Right forelimb (tissue), 1 donor: ENCODE results near the gene TOM1L2.

Experiments used
- DNase-seq: peaks from one replicate; pipeline ENCODE4 v3.0.0-alpha.2; 2018

The TOM1L2 gene

GRCh38 chr17:17831208-17832031, 140.8 kb downstream of the TOM1L2 start:
- DNase-seq, result no peak

- DNase-seq, result no peak
Measured at GRCh38 chr17:17830740-17831207, 141.4 kb downstream of the TOM1L2 start.

- DNase-seq, result no peak
Measured at GRCh38 chr17:17830269-17830567, 142.0 kb downstream of the TOM1L2 start.

- no peak for DNase-seq
Measured at GRCh38 chr17:17827826-17828621, 144.2 kb downstream of the TOM1L2 start.

- DNase-seq, result no peak
Measured at GRCh38 chr17:17826942-17827785, 145.0 kb downstream of the TOM1L2 start.

- no peak for DNase-seq
Measured at GRCh38 chr17:17826342-17826713, 145.9 kb downstream of the TOM1L2 start.

GRCh38 chr17:17824783-17825614, 147.2 kb downstream of the TOM1L2 start:
- DNase-seq, result no peak

- DNase-seq, result no peak
Measured at GRCh38 chr17:17824119-17824782, 147.9 kb downstream of the TOM1L2 start.

- DNase-seq, result peak; percentile 91
Measured at GRCh38 chr17:17823433-17824118, 148.6 kb downstream of the TOM1L2 start.

- no peak for DNase-seq
Measured at GRCh38 chr17:17822616-17823015, 149.6 kb downstream of the TOM1L2 start.

GRCh38 chr17:17822189-17822588, 150.0 kb downstream of the TOM1L2 start:
- DNase-seq, result no peak

- no peak for DNase-seq
Measured at GRCh38 chr17:17820463-17821158, 151.6 kb downstream of the TOM1L2 start.

- DNase-seq, result no peak
Measured at GRCh38 chr17:17820046-17820445, 152.2 kb downstream of the TOM1L2 start.

GRCh38 chr17:17819561-17819995, 152.6 kb downstream of the TOM1L2 start:
- no peak for DNase-seq

GRCh38 chr17:17819111-17819510, 153.1 kb downstream of the TOM1L2 start:
- no peak for DNase-seq

- DNase-seq, result no peak
Measured at GRCh38 chr17:17818088-17818526, 154.1 kb downstream of the TOM1L2 start.

GRCh38 chr17:17817552-17817947, 154.7 kb downstream of the TOM1L2 start:
- no peak for DNase-seq

- DNase-seq, result no peak
Measured at GRCh38 chr17:17816831-17817551, 155.2 kb downstream of the TOM1L2 start.

- DNase-seq, result no peak
Measured at GRCh38 chr17:17816240-17816814, 155.9 kb downstream of the TOM1L2 start.
